Activated T-cell treated with anti-CD3 and anti-CD28 coated beads, Interleukin-2, amount 50 U/mL, for 1 hour (primary cell): ENCODE measurements around the gene ZBTB7C.

ENCODE experiments used
- DNase-seq: peaks from one replicate; pipeline ENCODE4 v3.0.0-alpha.2; 2020

ZBTB7C gene

DNA sequence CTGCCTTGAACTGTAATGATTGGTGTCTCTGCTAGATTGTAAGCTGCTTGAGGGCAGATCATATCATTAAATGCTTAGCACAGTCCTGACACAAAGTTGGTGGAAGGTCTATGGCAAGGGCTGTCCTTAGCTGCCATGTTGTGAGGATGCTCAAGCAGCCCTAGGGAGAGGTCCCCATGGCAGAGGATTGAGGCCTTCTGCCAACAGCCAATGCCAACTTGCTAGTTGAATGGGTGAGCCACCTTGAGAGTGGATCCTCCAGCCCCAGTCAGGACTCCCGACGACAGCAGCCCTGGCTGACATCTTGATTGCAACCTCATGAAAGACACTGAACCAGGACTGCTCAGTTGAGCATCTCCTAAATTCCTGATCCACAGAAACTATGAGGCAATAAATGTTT is 363.4 kb downstream of the ZBTB7C start:
- no peak for DNase-seq

DNA sequence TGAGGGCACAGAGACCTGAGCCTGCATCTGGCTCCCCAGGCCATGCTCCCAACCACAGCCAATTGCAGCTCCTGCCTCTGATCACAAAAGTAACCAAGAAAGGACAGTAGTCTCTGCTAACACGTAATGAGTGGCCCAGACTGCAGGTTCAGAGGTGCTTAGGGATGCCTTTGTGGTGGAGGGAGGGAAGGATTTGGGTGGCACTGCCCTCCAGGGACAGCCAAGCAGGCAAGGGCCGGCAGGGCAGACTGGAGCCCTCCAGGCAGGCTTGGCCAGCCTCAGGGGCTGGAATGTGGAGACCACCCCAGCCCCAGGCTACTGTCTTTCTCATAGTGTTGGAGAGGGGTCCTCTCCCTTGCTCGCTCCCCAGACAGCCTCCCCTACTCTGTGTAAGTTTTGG is 364.2 kb downstream of the ZBTB7C start:
- DNase-seq: no peak

DNA sequence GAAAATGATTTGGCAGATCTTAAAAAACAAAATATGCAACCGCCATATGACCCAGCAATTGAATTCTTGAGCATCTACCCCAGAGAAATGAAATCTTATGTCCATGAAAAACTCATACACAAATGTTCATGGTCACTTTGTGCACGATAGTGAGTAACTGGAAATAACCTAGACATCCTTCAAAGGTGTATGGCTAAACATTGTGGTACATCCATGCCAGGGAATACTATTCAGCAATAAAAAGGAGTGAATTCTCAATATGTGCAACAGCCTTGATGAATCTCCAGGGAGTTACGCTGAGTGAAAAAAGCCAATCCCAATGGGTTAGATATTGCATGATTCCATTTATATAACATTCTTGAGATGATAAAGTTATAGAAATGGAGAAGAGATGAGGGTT is 366.0 kb downstream of the ZBTB7C start:
- DNase-seq: no peak

DNA sequence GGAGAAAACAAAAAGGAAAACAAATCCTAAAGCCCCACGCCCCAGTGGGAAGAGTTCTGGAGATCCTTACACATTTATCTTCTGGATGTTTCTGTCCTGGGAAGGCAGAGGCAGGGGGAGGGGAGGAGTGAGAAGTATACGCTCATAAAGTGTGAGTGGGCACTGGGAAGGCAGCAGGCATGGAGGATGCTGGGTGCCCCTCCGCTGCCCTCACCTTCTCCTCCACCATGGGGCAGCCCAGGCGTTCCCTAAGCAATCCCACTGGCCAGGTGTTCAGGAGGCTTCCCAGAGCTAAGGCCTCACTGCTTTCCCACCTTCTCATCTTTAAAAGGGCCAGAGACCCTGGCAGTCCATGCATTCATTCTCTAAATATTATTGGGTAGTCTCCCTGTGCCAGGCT is 366.8 kb downstream of the ZBTB7C start:
- no peak for DNase-seq

DNA sequence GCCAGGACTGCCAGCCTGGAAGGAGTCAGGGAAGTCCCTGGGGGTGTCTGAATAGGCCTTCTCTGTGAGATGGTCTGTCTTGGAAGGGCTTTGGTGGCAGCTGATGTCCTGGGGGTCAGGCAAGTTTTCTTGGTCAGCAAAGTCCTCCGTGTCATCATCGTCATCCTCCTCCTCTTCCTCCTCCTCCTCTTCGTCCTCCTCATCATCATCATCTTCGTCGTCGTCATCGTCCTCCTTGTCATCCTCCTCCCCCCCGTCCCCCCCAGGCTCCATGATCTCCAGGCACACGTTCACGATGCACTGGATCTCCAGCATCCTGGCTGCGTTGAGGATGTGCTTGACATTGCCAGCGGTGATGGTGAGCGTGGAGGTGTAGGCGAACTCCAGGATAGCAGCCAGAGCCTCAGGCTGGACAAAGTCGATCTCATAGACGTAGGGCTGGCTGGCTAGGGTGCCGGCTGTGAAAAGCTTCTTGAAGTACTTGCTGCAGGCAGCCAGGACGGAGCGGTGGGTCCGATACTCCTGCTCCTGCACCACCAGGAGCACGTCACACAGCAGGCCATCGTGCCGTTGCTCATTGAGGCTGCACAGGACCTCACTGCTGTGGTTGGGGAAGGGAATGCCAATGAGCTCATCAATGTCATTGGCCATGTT is 368.6 kb downstream of the ZBTB7C start:
- DNase-seq: no peak

DNA sequence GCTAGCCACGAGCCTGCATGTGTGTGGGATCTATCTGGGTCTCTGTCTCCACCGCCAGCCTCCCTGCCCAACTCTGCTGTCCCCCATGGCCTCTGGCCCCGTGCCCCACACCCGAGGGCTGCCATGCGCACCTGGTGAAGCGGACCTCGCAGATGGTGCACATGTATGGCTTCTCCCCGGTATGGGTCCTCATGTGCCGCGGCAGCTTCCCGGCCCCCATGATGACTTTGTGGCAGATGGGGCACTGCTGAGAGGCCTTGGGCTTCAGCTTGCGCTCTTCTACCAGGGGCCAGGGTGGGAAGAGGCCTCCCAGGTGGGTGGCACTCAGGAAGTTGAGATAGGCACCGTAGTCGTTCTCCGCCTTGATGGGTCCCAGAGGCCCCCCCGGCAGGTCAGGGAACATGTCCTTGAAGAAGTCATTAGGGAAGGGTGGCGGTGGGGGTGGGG is 369.4 kb downstream of the ZBTB7C start:
- DNase-seq: no peak

DNA sequence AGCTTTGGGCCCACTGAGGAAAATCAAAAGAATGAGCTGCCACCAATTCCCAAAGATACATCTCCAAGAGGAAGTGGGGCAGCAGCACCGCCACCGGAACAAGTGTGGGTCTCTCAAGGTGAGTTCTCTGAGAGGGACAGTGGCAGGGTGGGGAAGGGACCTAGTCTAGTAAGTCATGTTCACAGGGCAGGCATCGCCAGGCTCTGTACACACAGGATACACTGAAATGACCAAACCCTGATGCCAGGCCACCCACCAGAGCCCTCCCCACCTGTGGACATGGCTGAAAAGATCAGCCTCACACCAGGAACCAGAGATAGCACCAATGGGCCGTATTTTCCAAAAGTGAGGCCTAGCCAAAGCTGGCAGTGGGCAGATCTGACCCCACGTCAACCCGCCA is 370.5 kb downstream of the ZBTB7C start:
- no peak for DNase-seq

DNA sequence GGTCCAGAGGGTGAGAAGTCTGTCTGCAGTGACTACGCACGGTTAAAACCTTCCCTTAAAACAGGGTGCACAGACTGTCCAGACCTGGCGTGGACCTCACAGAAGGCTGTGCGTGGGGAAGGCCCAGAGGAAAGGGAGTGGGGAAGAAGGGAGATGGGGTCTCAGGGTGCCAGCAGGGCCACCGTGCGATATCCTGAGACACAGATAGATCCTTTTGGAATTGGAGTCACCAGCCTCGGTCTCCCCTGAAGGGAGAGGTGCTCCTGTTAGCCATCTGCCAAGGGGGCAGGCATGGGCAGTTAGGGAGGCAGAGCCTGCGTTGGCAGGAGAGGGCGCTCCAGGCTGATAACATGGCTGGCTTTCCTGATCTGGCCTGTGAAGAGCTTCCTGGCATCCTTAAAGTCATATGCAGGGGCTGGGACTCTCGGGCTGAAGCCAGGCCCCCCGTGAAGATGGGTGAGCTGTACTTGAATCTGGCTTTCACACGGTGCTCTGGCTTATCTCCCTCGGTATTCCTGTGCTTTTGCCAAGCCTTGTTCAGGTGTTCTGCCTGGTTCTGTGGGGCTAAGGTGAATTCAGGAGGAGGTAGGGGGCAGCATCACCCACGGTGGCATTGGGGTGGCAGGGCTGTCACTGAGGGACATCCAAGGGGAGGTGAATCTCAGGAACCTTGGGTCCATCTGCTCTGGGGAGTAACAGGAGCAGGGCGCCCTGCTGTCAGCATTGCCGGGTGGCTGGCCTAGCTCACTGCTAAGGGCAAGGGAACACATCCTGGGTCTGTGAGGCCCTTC is 371.5 kb downstream of the ZBTB7C start:
- no peak for DNase-seq

DNA sequence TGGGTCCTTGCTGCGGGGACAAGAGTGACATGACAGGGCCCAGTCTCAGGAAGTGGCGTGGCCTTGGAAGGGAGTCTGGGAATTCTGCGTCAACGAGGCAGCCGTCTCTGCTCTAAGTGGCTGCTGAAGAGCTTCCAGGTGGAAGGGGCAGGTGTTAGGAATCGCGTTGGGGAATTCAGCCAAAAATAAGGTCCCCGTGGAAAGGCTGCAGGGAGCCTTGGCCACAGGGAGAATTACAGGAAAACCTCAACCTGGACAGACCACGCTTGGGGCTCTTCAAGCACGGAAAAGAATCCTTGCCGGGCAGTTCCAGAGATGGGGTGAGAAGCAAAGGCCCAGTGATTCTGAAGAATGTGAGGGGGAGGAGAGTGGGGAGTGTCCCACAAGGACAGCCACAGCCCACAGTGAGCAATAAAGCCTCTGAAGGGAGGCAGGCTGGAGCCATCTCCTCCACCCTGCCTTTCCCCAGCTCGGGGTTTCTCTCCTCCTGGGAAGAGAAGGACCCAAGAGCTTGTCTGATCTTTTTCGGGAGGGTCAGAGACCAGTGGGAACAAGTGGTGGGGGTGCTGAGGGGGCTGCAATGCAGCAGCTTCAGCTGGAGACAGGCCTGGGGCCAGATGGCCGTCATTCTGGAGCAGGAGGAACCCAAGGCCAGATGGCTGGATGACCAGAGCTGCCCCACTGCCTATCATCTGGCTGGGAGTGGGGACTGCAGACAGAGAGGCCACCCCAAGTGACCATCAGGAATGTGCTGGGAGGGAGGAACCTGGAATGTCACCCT is 372.4 kb downstream of the ZBTB7C start:
- DNase-seq: no peak

DNA sequence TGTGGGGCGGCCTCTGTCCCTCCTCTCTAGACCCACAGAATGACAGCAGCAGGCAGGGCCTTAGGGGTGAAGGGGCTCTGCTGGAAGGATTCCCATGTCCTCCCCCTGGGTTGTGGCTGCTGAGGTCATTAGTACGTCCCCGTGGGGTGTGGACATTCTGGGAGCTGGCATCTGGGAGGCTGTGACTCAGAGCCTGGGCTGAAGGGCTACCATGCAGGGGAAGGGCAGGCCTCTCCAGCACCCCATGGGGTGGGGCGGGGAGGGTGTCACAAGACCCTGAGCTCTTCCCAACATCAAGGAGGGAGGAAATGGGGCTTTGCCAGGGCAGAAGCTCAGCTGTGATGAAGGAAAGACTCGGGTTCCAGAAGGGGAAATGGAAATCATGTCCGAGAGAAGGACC is 373.0 kb downstream of the ZBTB7C start:
- DNase-seq: no peak

DNA sequence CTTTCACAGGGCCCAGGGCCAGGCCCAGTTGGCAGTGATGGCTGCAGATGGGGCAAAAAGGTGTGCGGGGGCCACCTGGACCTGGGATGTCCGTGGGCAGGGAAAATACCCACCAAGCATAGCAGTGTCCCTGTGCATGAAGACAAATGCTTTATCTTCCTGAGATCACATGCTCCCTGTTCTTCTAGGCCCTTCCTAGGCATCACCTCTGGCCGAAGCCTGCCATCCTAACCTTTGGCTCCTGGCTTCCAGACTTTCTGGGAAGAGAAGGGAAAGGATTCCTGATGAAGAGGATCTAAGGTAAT is 373.7 kb downstream of the ZBTB7C start:
- DNase-seq: no peak

DNA sequence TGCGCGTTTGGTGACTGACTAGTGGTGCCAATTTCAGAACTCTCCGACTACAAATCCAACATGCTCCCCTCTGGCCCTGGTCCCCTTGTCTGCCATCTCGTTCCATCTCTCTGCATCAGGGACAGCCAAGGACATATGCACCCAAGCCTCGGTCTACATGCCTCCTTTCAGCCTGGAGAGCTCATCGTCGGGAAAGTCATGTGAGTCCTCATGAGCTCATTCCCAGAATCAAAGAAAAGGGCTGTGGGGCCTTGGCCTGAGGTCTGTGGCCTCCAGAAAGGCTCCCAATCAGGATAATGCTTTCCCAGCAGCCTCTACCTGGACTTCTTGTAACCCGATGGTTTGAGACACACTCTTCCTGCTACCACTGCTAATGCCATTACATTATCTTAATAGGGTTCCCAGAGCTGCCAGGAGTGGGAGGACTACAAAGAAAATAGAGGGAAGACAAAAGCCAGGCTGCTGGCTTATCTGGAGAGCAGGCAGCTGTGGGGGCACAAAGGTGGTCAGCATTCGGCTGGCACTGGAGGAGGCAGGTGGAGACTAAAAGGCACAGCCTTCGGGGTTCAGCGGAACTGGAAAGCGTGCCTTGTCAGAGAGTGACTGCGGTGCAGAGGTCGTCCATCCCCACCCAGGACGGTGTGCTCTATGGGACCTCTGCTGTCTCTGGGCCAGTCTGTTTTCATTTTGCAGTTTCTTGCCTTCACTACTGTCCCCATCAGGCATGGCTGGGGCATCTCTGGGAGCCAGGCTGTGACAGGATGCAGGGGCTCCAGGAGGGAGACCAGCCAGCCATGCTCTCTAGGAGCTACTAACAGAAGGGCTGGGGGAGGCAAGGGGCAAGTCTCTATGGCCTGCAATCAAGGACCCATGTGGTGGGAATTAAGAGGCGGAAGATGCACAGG is 374.3 kb downstream of the ZBTB7C start:
- no peak for DNase-seq

DNA sequence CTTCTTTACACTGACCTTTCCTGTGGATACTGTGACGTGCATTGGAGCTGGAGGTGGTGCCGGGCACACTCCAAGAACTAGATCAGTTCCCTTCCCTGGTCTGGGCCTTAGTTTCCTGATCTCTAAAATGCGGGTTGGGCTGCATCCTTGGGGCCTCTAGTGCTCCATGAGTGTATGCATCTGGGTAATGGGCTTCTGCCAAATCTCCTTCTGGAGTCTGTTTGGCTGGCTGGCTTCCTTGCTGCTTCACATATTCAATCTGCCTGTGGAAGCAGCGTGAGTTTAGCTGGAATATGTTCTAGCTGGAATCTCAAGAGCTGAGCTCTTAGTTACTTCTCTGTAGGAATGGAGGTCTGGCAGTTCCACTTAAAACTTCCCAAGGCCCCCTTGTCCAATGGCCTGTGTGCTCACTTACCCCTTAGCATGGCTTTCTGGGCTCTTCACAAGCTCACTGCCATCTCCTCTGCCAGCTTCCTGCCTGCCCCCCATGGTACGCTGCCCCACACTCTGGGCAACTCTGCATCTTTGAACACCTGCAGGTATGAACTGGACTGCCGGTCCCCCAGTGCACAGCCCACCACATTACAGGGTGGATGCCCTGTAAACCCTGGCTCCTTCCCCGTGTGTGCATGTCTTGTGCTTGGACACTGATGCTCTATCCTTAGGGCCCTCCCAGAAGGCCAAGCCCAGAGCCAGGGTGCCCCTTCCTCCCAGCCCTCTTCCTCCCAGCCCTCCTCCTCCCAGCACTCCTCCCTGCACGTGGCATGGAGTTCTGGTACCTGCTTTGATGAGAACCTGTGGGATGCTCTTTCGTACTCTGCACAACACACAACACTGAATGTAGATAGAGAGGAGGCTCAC is 375.2 kb downstream of the ZBTB7C start:
- DNase-seq: no peak

DNA sequence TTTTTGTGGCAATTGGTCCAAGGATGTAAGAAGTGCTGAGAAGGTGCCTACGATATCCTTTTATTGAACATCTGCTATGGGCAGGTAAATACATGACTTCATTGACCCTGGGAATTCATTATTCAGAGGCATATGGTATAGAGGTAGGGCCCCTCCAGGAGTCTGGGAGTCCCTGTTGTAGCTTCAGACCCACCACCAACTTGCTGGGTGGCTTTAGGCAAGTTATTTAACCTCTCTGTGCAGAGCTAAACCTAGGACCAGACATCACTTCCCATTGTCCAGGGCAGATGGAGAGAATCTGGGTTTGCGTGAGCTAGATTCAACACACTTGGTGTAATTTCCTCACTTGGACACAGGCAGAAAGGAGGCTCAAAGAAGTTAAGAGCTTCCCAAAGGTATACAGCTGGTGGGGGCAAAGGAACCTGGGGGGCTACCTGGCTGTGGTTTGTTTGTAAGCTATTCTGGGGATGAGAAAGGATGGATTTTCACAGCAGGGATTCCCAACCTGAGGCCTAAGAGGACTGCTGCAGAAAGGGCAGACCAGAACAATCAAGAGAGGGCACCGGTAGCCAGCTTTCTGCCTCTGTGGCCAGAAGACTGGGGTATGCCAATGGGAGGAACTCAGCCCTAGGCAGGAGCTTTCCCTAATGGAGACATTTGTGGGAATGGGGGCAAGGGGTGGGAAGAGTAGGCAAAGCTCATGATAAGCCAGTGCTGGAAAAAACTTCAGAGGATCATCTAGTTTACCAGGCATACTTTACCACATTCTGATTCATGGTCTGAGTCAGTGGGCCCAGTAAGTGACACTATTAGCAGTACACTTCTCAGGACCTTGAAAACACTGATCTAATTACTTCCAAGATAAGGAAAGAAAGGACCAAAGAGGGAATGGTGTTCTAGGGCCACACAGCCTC is 376.1 kb downstream of the ZBTB7C start:
- no peak for DNase-seq

DNA sequence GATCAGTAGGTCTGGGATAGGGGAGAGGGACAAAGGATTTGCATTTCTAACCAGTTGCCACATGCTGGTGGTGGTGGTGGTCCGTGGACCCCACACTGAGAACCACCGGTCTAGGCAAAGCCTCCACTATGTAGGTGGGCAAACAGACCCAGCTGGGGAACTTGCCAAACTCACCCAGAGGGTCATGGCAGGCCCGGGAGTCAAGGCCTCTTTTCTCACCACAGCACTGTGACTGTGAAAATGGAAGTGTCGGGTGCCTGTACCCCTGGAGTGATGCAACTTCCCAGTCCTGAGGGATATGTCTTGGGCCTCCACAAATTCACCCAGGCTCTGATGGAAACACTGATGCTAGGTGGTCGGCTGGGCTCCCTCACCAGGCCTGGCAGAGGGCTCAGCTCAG is 377.5 kb downstream of the ZBTB7C start:
- no peak for DNase-seq

DNA sequence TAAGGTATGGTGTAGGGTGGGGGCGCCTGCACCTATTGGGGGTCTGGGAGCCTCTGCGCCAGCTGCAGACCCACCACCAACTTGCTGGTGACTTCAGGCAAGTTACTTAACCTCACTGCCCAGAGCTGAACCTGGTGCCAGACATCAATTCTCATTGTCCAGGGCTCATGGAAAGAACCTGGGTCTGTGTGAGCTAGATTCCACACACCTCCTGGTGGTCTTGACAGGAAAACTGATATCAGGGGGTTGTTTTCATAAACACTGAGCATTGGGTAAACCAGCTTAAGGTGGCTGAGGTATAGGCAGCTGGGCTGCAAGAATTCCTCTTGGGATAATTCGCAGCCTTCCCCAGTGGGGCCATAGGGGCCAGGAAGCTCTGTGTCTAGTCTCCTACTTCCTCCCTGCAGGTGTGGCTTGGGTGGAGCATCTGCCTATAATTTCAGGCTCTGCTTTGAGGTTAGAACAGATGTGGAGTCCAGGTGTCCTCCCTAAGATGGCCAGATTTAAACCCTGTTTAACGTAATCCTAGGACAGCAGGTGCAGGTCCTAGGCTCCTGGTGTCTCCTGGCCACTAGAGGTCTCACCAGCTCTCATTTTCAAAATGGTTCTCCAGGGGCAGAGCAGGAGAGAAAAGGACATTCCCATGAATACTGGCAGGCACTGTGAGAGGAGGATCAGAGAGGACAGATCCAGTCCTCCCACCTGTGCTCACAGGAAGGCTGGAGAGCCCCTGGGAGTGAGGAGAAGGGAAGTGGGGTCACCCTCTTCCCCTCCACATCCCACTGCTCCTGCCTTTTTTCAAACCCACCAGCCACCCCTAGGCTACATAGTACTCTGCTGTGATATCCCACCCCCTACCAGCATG is 378.3 kb downstream of the ZBTB7C start:
- DNase-seq: no peak

DNA sequence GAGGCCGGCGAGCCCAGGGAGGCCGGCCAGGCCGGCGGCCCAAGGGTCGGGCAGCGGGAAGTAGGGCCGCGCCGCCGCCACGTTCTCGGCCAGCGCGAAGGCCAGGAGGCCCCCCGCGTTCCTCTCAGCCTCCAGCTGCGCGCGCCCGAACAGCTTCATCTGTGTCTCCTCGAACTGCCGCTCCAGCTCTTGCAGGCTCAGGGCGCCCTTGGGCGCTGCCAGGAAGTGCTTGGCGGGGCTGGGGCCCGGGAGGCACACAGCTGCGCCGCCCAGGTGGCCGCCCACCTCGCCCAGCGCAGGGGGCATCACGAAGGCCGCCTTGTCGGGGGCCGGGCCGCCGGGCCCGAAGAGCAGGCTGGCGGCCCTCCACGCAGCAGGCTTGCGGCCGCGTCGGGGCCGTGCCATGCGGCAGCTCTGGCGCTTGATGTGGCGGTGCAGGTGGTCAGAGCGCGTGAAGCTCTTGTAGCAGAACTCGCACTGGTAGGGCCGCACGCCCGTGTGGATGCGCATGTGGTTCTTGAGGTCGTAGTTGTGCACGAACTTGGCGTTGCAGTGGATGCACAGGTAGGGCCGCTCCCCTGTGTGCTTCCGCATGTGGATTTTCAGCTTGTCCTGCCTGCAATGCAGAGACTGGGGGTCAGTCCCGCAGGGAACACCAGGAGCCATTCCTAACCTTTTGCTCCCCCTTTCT is 379.7 kb downstream of the ZBTB7C start:
- DNase-seq: no peak

DNA sequence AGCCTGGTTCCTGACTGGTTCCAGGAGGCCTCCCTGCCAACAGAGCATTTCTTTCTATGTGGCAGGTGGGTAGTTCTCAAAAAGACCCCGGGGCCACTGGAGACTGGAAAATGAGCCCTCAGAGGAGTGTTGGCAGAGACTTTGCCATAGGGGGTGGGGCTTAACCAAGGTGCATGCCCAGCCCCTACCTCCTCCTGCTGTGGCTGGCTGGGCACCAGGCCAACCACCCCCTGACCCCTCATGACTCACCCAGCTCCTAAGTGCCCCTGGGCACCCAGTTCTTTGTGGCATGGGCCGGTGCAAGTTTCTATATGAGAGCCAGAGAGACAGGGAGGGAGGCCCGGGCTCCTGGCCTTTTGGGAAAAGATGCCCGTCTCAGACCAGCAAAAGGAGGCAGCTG is 380.5 kb downstream of the ZBTB7C start:
- DNase-seq: no peak

DNA sequence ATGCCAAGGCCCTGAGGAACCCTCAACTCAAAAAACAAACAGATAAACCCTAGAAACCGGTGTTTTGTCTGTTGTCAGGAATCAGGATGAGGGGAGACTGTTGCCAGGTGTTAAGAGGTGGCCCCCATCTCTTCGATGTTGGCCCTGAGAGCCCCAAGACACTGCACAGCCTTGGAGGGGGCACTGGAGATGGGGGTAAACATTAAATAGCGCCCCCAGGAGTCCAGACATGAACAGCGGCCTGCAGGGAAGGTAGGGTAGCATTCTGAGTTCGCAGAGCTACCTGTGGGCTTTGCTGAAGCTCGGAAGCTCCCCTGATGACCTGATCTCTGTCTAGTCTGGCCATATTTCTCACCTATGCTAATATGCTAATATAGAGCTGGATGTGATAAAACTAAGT is 381.1 kb downstream of the ZBTB7C start:
- DNase-seq: no peak
